Ectodermal cell (in vitro differentiated cells): ENCODE measurements around the gene SLC2A1.
A peak's percentile ranks its signal among the peaks of the same experiment; 100 is the strongest.

Experiments
- H3K27ac ChIP-seq: 2 replicates; pipeline ENCODE4 v1.7.0; 2013; ENCODE audit warnings: mild to moderate bottlenecking, low read depth, low read length; ENCODE audit not compliant: insufficient read depth, poor library complexity, severe bottlenecking
- H3K27me3 ChIP-seq: 2 replicates; pipeline ENCODE4 v1.7.0; 2013; ENCODE audit warnings: mild to moderate bottlenecking, low read length; ENCODE audit not compliant: insufficient read depth, control insufficient read depth, poor library complexity, severe bottlenecking
- H3K36me3 ChIP-seq: one replicate; pipeline ENCODE4 v1.7.0; 2013; ENCODE audit warnings: low read length; ENCODE audit not compliant: control insufficient read depth, insufficient read depth
- H3K4me1 ChIP-seq: one replicate; pipeline ENCODE4 v1.7.0; 2013; ENCODE audit warnings: low read length; ENCODE audit not compliant: control insufficient read depth, insufficient read depth
- H3K4me3 ChIP-seq: 2 replicates; pipeline ENCODE4 v1.7.0; 2013; ENCODE audit warnings: low read depth, low read length, control low read depth; ENCODE audit not compliant: insufficient read depth
- H3K9me3 ChIP-seq: 2 replicates; pipeline ENCODE4 v1.7.0; 2013; ENCODE audit warnings: mild to moderate bottlenecking, low read length, moderate library complexity; ENCODE audit not compliant: control insufficient read depth
- WGBS, 2 experiments: methylation state at CpG; one replicate each; pipeline ENCODE4 v1.1.7; 2013; ENCODE audit warnings: missing lambda C conversion rate in 2 of 2; 5-methylcytosine and 5-hydroxymethylcytosine counted together

Gene SLC2A1

DNA sequence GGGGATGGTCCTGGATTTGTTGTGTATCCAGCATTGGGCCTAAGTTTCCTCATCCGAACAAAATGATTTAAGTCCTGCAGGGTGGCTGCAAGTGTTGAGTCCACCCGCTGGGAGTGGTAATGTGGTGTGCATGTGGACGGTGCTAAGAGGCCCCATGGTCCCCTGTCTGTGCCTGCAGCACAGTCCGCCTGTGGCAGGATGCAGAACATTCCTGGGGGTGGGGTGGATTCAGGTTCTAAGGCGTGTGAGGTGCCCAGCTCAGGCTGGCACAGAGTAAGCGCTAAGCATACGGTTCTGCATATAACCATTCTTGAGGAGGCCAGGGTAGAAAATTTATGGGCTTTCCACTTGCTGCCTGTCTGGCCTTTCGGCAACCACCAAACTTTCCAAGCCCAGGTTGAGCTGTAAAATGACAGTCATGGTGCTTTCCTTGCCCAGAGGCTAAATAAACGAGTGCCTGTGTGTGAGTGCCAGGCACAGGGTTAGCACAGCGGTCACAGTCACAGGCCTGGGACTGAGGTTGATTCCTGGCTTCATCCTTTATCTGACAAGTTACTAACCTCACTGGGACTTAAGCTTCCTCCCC, 30.7 kb downstream of the SLC2A1 start:
- Histone ChIP-seq H3K4me3 (no peak overlapping the region), H3K27ac (no peak overlapping the region), H3K9me3 (no peaks in the 10 kb centered on the region), H3K4me1 (peaks cover 11% of the 10 kb centered on the region), H3K36me3 (peaks cover 50% of the 10 kb centered on the region), H3K27me3 (no peaks in the 10 kb centered on the region)
- 95 to 96% methylated on average over 10 of the region's 10 CpGs for WGBS, 2 experiments

DNA sequence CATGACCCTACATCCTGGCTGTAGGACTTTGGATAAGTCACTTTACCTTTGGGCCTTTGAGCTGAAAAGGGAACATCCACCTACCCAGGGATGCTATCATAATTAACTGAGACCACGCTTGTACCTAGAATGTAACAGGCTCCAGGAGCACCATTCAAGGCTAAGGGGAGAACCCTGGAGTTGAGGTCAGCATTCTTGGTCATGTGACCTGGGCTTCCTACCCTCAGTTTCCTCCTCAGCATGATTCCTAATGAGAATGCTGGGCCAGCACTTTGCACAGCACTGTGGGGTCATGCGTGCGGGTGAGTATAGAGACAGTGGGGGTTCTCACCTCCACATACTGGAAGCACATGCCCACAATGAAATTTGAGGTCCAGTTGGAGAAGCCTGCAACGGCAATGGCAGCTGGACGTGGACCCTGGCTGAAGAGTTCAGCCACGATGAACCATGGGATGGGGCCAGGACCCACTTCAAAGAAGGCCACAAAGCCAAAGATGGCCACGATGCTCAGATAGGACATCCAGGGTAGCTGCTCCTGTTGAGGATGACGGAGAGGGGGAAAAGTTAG, 31.3 kb downstream of the SLC2A1 start:
- 95 to 96% methylated on average over 8 of the region's 8 CpGs for WGBS, 2 experiments
- peaks cover 50% of the 10 kb centered on the region for H3K36me3 ChIP-seq
- H3K27ac ChIP-seq: no peak overlapping the region

DNA sequence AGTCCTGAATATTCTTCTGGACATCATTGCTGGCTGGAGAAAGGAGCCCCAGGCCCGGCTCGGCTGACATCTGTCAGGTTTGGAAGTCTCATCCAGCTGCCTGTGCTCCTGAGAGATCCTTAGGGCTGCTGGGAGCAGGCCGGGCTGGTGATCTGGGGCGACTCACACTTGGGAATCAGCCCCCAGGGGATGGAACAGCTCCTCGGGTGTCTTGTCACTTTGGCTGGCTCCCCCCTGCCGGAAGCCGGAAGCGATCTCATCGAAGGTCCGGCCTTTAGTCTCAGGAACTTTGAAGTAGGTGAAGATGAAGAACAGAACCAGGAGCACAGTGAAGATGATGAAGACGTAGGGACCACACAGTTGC, 31.8 kb downstream of the SLC2A1 start:
- 94 to 95% methylated on average over 11 of the region's 11 CpGs for WGBS, 2 experiments
- Histone ChIP-seq H3K27ac (no peak overlapping the region), H3K4me1 (peaks cover 11% of the 10 kb centered on the region), H3K4me3 (no peak overlapping the region), H3K27me3 (no peaks in the 10 kb centered on the region), H3K36me3 (peaks cover 50% of the 10 kb centered on the region), H3K9me3 (no peaks in the 10 kb centered on the region)

More for the DNA sequence above, 31.3 kb downstream of the SLC2A1 start:
- H3K4me3 ChIP-seq: no peak overlapping the region
- H3K4me1 ChIP-seq: peaks cover 11% of the 10 kb centered on the region
- H3K27me3 ChIP-seq: no peaks in the 10 kb centered on the region
- H3K9me3 ChIP-seq: no peaks in the 10 kb centered on the region

- Histone ChIP-seq H3K36me3 (peaks cover 47% of the 10 kb centered on the region), H3K27ac (no peak overlapping the region), H3K4me1 (peaks cover 11% of the 10 kb centered on the region), H3K27me3 (no peaks in the 10 kb centered on the region), H3K4me3 (no peak overlapping the region), H3K9me3 (no peaks in the 10 kb centered on the region)
- WGBS, 2 experiments: 89% methylated on average over 5 of the region's 5 CpGs
These were observed 32.3 kb downstream of the SLC2A1 start for GRCh38 chr1:42926235-42926878.

GRCh38 chr1:42924851-42925760, 33.6 kb downstream of the SLC2A1 start:
- peaks cover 35% of the 10 kb centered on the region for H3K36me3 ChIP-seq
- no peaks in the 10 kb centered on the region for H3K27me3 ChIP-seq
- 7 to 13% methylated on average over 17 to 19 of the region's 19 CpGs for WGBS, 2 experiments
- peaks cover 11% of the 10 kb centered on the region for H3K4me1 ChIP-seq
- no peaks in the 10 kb centered on the region for H3K9me3 ChIP-seq
- peak overlapping the region; percentile 60 for H3K4me3 ChIP-seq
- peak overlapping the region; percentile 83 for H3K27ac ChIP-seq

- Histone ChIP-seq H3K27ac (peak overlapping the region; percentile 83), H3K4me3 (peak overlapping the region; percentile 60), H3K36me3 (peaks cover 27% of the 10 kb centered on the region), H3K9me3 (no peaks in the 10 kb centered on the region), H3K27me3 (no peaks in the 10 kb centered on the region), H3K4me1 (peaks cover 11% of the 10 kb centered on the region)
- WGBS, 2 experiments: 0% methylated on average over 62 of the region's 62 CpGs
These were observed 34.4 kb downstream of the SLC2A1 start for GRCh38 chr1:42924082-42924850.

GRCh38 chr1:42923367-42924081, 35.1 kb downstream of the SLC2A1 start:
- Histone ChIP-seq H3K36me3 (peaks cover 20% of the 10 kb centered on the region), H3K27ac (peak overlapping the region; percentile 39), H3K27me3 (no peaks in the 10 kb centered on the region), H3K4me1 (peaks cover 11% of the 10 kb centered on the region), H3K9me3 (no peaks in the 10 kb centered on the region), H3K4me3 (peak overlapping the region; percentile 60)
- 20 to 21% methylated on average over 12 to 14 of the region's 14 CpGs for WGBS, 2 experiments

GRCh38 chr1:42922687-42923366, 35.8 kb downstream of the SLC2A1 start:
- no peaks in the 10 kb centered on the region for H3K9me3 ChIP-seq
- WGBS, 2 experiments: 32 to 36% methylated on average over 4 of the region's 4 CpGs
- H3K27me3 ChIP-seq: no peaks in the 10 kb centered on the region
- H3K36me3 ChIP-seq: peaks cover 13% of the 10 kb centered on the region
- H3K4me1 ChIP-seq: peaks cover 11% of the 10 kb centered on the region
- no peak overlapping the region for H3K27ac ChIP-seq
- H3K4me3 ChIP-seq: no peak overlapping the region

GRCh38 chr1:42921769-42922168, 36.9 kb downstream of the SLC2A1 start:
- WGBS, 2 experiments: 97 to 100% methylated on average over 4 of the region's 4 CpGs
- H3K4me3 ChIP-seq: no peak overlapping the region
- H3K9me3 ChIP-seq: no peaks in the 10 kb centered on the region
- H3K36me3 ChIP-seq: peaks cover 6% of the 10 kb centered on the region
- peaks cover 11% of the 10 kb centered on the region for H3K4me1 ChIP-seq
- no peak overlapping the region for H3K27ac ChIP-seq
- H3K27me3 ChIP-seq: no peaks in the 10 kb centered on the region
